ENCODE measurements around the gene CDH4.
A peak's percentile ranks its signal among the peaks of the same experiment; 100 is the strongest.

DNA sequence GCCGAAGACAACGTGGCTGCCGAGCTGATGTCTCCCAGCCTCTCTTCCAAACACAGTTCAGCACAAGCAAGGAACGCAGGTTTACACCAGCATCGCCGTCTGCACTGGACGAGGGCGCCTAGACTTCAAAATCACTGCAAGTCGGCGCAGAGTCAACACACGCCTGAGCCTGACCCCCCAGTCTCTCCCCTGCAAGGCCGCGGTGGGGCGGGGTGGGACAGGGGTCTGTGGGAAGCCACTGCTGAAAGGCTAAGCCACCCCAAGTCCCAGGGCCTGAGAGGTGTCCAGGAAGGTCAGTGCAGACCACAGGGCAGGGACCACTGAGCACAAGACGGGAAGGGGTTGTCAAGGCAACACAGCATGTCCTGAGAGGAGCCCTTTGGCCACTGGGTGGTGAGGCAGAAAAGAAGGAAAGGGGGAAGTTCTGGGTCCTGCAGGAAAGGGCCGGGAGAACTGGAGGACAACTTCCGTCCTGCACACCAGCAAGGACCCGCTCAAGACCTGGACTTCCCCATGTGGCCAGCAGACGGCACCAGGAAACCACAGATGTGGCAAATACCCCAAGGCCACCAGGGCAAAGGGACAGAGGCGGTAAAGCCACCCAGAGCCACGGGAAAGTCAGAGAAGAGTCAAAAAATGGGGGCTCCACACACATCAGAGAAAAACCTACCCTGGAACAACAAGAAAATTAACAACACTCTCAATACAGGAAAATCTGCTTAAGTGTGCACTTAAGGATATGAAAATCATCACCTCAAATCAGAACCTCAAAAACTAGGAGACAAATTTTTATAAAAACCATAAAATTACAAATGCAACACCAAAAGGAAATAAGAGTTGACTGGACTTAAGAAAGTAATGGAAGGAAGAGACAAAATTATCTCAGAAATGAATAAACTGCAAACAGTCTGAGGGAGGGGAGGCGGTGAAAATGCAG, 728.9 kb downstream of the CDH4 start:
- TF ChIP-seq, protein P1, sequence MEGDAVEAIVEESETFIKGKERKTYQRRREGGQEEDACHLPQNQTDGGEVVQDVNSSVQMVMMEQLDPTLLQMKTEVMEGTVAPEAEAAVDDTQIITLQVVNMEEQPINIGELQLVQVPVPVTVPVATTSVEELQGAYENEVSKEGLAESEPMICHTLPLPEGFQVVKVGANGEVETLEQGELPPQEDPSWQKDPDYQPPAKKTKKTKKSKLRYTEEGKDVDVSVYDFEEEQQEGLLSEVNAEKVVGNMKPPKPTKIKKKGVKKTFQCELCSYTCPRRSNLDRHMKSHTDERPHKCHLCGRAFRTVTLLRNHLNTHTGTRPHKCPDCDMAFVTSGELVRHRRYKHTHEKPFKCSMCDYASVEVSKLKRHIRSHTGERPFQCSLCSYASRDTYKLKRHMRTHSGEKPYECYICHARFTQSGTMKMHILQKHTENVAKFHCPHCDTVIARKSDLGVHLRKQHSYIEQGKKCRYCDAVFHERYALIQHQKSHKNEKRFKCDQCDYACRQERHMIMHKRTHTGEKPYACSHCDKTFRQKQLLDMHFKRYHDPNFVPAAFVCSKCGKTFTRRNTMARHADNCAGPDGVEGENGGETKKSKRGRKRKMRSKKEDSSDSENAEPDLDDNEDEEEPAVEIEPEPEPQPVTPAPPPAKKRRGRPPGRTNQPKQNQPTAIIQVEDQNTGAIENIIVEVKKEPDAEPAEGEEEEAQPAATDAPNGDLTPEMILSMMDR (IDR thresholded peaks at IDR 0.05; ENCODE audit: insufficient read depth, low read length, poor library complexity, severe bottlenecking), result peak; percentile 9
- TF ChIP-seq EZH2phosphoT487 (conservative IDR thresholded peaks at IDR 0.05; ENCODE audit: low read length), result no peak
